ENCODE measurements around the gene FAM193B. TPM values are rescaled to one million over a fixed set of nuclear protein-coding genes. Genes with fewer than 3 reads are reported as not detected.

FAM193B gene
- total and polyA plus RNA-seq, 9 of the 15 experiments (the other 6 are each of a cell fraction or from before 2014, with no cell fraction given), result 4.4 to 76.4 (median 37.3) TPM

- DNase-seq (ENCODE audit: extremely low read depth in 1 of 4, low spot score in 3 of 4) (no peak), FAIRE-seq (no peak), ATAC-seq (no peak)
- intact Hi-C loops (cut with micrococcal nuclease), result no loop called here
- no peaks in the 10 kb centered on the region for H3K9me3 ChIP-seq (replicated peaks; ENCODE audit: control insufficient read depth, insufficient read depth, low read depth, low read length)
- no peaks in the 10 kb centered on the region for H3K9me1 ChIP-seq (ENCODE audit: control insufficient read depth, insufficient read depth, low read length)
- no peaks in the 10 kb centered on the region for H4K20me1 ChIP-seq (replicated peaks; ENCODE audit: control insufficient read depth, insufficient read depth, low read length)
- H3K4me3 ChIP-seq, result no peak overlapping the region
- peaks cover 15 to 35% of the 10 kb centered on the region in 2 experiments for H3K4me1 ChIP-seq (replicated peaks in 1 of 2; ENCODE audit: control insufficient read depth in 2 of 2, insufficient read depth in 2 of 2, low read length in 2 of 2)
- no peak for TF ChIP-seq ZNF324 (CRISPR knock-in tag; IDR thresholded peaks at IDR 0.05)
- TF ChIP-seq SFPQ (IDR thresholded peaks at IDR 0.05; ENCODE audit: low read depth, low read length), result no peak
- no peak overlapping the region for H2AFZ ChIP-seq (ENCODE audit: low read depth, low read length)
- 97% methylated on average over 9 of the region's 9 CpGs for WGBS (ENCODE audit: insufficient coverage, low coverage, missing lambda C conversion rate)
- no peaks in the 10 kb centered on the region for H3K27me3 ChIP-seq (ENCODE audit: control insufficient read depth in 2 of 2, insufficient read depth in 2 of 2, low read length in 2 of 2)
- H3K79me2 ChIP-seq (ENCODE audit: control insufficient read depth, insufficient read depth, low read length), result no peaks in the 10 kb centered on the region
- H3K36me3 ChIP-seq (ENCODE audit: control insufficient read depth, insufficient read depth, low read length), result peaks cover 51% of the 10 kb centered on the region; the same call in 2 of the 3 replicates
- no TSS peak for BruUV-seq (replicated peaks)
- H3K4me2 ChIP-seq (ENCODE audit: insufficient read depth, low read length), result no peak overlapping the region
- H3K9ac ChIP-seq (ENCODE audit: insufficient read depth in 1 of 2, low read depth in 2 of 2, low read length in 2 of 2), result 0 out of 4 replicates have a peak overlapping the region, but pooled peaks of 1 of the 2 experiments have one; percentile 1
- ChIA-PET POLR2A (interaction anchor here (0.6 kb wide), 2 partner anchors 69 to 1171 kb away, joined by 3 read pairs; no protein-coding TSS in a partner anchor), CTCF (ENCODE audit: low intra/inter-chr PET ratio) (interaction anchor here (1.1 kb wide), 1 partner anchor 9 kb away, joined by 4 read pairs; no protein-coding TSS in a partner anchor)
- in situ Hi-C loops (cut with MboI), result no loop called here
- H3K27ac ChIP-seq (ENCODE audit: extremely low read depth, low read depth, low read length), result no peak overlapping the region
These were observed 71.3 kb downstream of the FAM193B start for GRCh38 chr5:177483042-177483441.

Data from K562 (cell line).